ENCODE data around the gene TENT5C. TPM values are rescaled to one million over a fixed set of nuclear protein-coding genes. Genes with fewer than 3 reads are reported as not detected.

TENT5C gene
- total and polyA plus RNA-seq, 9 of the 15 experiments (the other 6 are each of a cell fraction or from before 2014, with no cell fraction given), result 1.8 to 7.7 (median 4.0) TPM

DNA sequence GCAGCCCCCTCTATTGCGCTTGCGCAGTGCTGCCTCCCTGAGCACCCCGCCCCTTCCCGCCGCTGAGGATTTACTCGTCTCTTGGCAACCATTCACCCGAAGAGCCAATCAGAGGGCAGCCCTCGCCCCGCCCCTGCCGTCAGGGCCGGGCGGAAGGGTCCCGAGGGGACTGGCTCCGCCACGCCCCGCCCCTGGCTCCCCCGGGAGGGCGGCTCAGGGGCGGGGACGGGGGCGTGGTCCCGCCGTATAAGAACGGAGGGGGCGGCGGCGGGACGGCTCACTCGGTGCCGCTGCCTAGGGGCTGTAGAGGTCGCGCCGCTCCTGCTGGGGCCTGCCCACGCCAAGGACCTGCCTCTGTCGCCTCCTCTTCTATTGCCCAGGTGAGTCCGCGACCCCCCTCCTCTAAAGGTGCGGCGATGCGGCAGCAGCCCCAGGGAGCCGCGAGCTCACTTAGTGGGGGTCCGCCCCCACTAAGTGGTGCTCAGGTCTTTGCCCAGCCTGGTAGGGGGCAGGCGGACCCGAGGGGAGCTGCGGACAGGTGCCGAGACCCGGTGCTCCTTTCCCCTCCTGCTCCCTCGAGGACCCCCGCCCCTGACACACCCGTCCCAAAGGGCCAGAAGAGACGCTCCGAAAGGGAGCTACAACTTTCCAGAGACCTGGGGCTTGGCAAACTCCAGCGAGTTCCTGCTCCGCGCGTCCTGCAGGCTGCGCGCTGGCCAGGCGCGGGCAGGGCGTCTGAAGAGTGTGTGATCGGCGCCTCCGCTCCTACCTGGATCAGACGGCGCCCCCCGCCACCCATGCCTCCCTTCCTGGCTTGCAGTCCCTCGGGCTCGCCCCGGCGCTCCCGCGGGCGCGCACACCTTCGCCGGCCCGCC, at the start of gene TENT5C (continued):
- TF ChIP-seq, protein P1, sequence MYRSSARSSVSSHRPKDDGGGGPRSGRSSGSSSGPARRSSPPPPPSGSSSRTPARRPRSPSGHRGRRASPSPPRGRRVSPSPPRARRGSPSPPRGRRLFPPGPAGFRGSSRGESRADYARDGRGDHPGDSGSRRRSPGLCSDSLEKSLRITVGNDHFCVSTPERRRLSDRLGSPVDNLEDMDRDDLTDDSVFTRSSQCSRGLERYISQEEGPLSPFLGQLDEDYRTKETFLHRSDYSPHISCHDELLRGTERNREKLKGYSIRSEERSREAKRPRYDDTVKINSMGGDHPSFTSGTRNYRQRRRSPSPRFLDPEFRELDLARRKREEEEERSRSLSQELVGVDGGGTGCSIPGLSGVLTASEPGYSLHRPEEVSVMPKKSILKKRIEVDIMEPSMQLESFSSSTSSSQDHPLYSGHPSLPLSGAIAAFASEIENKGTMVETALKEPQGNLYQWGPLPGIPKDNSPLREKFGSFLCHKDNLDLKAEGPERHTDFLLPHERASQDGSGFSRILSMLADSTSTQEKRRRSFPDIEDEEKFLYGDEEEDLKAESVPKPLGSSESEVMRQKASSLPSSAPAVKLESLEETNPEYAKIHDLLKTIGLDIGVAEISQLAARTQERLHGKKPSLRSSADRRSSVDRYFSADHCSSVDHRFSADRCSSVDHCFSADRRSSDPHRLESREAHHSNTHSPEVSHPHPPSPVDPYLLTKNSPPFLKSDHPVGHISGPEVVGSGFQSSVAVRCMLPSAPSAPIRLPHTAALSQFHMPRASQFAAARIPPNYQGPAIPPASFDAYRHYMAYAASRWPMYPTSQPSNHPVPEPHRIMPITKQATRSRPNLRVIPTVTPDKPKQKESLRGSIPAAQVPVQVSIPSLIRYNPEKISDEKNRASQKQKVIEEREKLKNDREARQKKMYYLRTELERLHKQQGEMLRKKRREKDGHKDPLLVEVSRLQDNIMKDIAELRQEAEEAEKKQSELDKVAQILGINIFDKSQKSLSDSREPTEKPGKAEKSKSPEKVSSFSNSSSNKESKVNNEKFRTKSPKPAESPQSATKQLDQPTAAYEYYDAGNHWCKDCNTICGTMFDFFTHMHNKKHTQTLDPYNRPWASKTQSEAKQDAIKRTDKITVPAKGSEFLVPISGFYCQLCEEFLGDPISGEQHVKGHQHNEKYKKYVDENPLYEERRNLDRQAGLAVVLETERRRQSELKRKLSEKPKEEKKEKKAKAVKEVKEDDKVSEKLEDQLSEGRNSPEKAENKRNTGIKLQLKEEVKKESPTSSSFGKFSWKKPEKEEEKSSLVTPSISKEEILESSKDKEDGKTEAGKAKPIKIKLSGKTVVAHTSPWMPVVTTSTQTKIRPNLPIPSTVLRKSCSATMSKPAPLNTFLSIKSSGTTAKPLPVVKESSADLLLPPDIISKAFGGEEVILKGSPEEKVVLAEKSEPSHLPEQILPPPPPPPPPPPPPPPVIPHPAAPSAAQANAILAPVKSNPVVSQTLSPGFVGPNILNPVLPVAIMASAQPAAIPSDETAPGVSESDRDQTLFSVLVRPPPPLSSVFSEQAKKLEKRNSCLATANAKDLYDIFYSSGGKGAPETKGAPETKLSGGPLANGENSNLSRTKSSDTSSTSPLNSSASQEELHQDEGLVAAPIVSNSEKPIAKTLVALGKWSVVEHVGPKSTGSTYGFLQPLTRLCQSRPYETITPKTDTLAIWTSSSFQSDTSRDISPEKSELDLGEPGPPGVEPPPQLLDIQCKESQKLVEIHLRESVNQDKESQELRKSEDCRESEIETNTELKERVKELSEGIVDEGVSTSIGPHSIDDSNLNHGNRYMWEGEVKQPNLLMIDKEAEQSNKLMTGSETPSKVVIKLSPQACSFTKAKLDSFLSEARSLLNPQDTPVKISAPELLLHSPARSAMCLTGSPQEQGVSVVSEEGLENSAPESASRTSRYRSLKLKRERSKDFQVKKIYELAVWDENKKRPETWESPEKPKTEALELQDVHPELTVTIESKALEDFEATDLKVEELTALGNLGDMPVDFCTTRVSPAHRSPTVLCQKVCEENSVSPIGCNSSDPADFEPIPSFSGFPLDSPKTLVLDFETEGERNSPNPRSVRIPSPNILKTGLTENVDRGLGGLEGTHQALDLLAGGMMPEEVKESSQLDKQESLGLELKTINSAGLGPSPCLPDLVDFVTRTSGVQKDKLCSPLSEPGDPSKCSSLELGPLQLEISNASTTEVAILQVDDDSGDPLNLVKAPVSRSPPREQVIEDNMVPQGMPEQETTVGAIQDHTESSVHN (IDR thresholded peaks at IDR 0.05; ENCODE audit: borderline replicate concordance in 1 of 2, low read depth in 1 of 2), result no peak
- TF ChIP-seq, protein P2, sequence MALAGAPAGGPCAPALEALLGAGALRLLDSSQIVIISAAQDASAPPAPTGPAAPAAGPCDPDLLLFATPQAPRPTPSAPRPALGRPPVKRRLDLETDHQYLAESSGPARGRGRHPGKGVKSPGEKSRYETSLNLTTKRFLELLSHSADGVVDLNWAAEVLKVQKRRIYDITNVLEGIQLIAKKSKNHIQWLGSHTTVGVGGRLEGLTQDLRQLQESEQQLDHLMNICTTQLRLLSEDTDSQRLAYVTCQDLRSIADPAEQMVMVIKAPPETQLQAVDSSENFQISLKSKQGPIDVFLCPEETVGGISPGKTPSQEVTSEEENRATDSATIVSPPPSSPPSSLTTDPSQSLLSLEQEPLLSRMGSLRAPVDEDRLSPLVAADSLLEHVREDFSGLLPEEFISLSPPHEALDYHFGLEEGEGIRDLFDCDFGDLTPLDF (CRISPR knock-in tag; IDR thresholded peaks at IDR 0.05), result peak; percentile 88
- TF ChIP-seq ZNF707 (CRISPR knock-in tag; conservative IDR thresholded peaks at IDR 0.05) (no peak), ZNF561 (CRISPR knock-in tag; conservative IDR thresholded peaks at IDR 0.05) (no peak), MYC (IDR thresholded peaks at IDR 0.05; ENCODE audit: low read depth, low read length) (no peak; the same call in 1 of the 2 replicates), MYC (CRISPR knock-in tag; IDR thresholded peaks at IDR 0.05; ENCODE audit: borderline replicate concordance, low read depth) (peak; percentile 84; the same call in 1 of the 2 replicates), CBX2 (IDR thresholded peaks at IDR 0.05; ENCODE audit: insufficient read depth, low read length, poor library complexity, severe bottlenecking) (no peak), NELFE (IDR thresholded peaks at IDR 0.05; ENCODE audit: insufficient read depth, insufficient read length) (peak; percentile 97), ZSCAN29 (IDR thresholded peaks at IDR 0.05) (peak; percentile 89), ZNF764 (CRISPR knock-in tag; IDR thresholded peaks at IDR 0.05; ENCODE audit: low read depth) (no peak), LEF1 (IDR thresholded peaks at IDR 0.05) (no peak), SRF (CRISPR knock-in tag; IDR thresholded peaks at IDR 0.05) (no peak), TRIM28 (IDR thresholded peaks at IDR 0.05) (no peak), JUND (IDR thresholded peaks at IDR 0.05; ENCODE audit: borderline replicate concordance, low read depth, low read length) (no peak; the same call in 1 of the 2 replicates), JUND (tag; IDR thresholded peaks at IDR 0.05; ENCODE audit: borderline replicate concordance, low read depth, low read length) (peak; percentile 9; the same call in 1 of the 3 replicates), KDM1A (IDR thresholded peaks at IDR 0.05) (peak in 1 of 2 experiments; percentile 58; a peak in 1 of 4 replicates)
- TF ChIP-seq, protein P3, sequence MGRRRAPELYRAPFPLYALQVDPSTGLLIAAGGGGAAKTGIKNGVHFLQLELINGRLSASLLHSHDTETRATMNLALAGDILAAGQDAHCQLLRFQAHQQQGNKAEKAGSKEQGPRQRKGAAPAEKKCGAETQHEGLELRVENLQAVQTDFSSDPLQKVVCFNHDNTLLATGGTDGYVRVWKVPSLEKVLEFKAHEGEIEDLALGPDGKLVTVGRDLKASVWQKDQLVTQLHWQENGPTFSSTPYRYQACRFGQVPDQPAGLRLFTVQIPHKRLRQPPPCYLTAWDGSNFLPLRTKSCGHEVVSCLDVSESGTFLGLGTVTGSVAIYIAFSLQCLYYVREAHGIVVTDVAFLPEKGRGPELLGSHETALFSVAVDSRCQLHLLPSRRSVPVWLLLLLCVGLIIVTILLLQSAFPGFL (CRISPR knock-in tag; IDR thresholded peaks at IDR 0.05), result no peak

Data from K562 (cell line).